K562 (cell line): ENCODE data around the gene DIS3L. TPM values are rescaled to one million over a fixed set of nuclear protein-coding genes. Genes with fewer than 3 reads are reported as not detected.

ENCODE experiments used
- ATAC-seq: fragments of 200-7000 bp; cut with Tn5 transposase; 3 replicates; pipeline ENCODE4 v1.9.1; 2020; ENCODE audit warnings: moderate library complexity
- BruUV-seq: library from RNA; stranded (reverse); fragments of 400-500 nt; replicated peaks from 2 replicates; lab custom pipeline; 2021; lab: Mats Ljungman, UMichigan
- CTCF ChIA-PET: fragments of 300-600 bp; formaldehyde crosslinking; extraction: SDS; loops from one replicate; lab custom pipeline; 2021; ENCODE audit warnings: low intra/inter-chr PET ratio; lab: Yijun Ruan, JAX
- POLR2A ChIA-PET: fragments of 300-600, 350-650 bp; sonication (Branson Sonifier 250); formaldehyde crosslinking; extraction: SDS; loops from one replicate; lab custom pipeline; 2021; ENCODE audit warnings: antibody characterized with exemption, inconsistent platforms; lab: Yijun Ruan, JAX
- DNase-seq, 4 experiments: peaks; one replicate each; pipeline versions ENCODE4 v3.0.0 to v3.0.0-alpha.2; 2011 to 2018; ENCODE audit warnings: low spot score in 3 of 4, mixed read lengths in 3 of 4; ENCODE audit errors: extremely low read depth in 1 of 4
- FAIRE-seq: peaks from 2 replicates; lab custom pipeline; 2011; peaks lifted over from hg19 to GRCh38; lab: Jason Lieb, UNC
- H2AFZ ChIP-seq: 2 replicates; pipeline ENCODE4 v1.6.0; 2011; ENCODE audit warnings: low read depth, low read length, control low read depth, inconsistent platforms
- H3K27ac ChIP-seq: fragments of 200-600 bp; 3 replicates; pipeline ENCODE4 v1.8.0; 2011; ENCODE audit warnings: low read depth, mild to moderate bottlenecking, control low read depth, inconsistent platforms, low read length, moderate library complexity, mixed read lengths; ENCODE audit errors: extremely low read depth
- H3K27me3 ChIP-seq, 2 experiments: fragments of 300-600 bp in 1 of 2; 2 replicates in 1 of 2; 3 replicates in 1 of 2; pipeline versions ENCODE4 v1.6.0 to v1.8.0; 2011; ENCODE audit warnings: inconsistent platforms in 2 of 2, low read length in 2 of 2, mild to moderate bottlenecking in 1 of 2, mixed read lengths in 1 of 2, moderate library complexity in 1 of 2; ENCODE audit not compliant: control insufficient read depth in 2 of 2, insufficient read depth in 2 of 2
- H3K36me3 ChIP-seq: fragments of 300-600 bp; 3 replicates; pipeline ENCODE4 v1.8.0; 2011; ENCODE audit warnings: mild to moderate bottlenecking, low read length, inconsistent platforms; ENCODE audit not compliant: control insufficient read depth, insufficient read depth
- H3K4me1 ChIP-seq, 2 experiments: fragments of 200-600 bp in 1 of 2; replicated peaks in 1 of 2; 2 replicates in 1 of 2; 3 replicates in 1 of 2; pipeline versions ENCODE4 v1.5.1 to v1.8.0; 2011; ENCODE audit warnings: inconsistent platforms in 2 of 2, low read length in 2 of 2, mild to moderate bottlenecking in 1 of 2, mixed read lengths in 1 of 2, moderate library complexity in 1 of 2; ENCODE audit not compliant: control insufficient read depth in 2 of 2, insufficient read depth in 2 of 2
- H3K4me2 ChIP-seq: 2 replicates; pipeline ENCODE4 v1.6.1; 2011; ENCODE audit warnings: low read length, control low read depth, inconsistent platforms, mixed read lengths; ENCODE audit not compliant: insufficient read depth
- H3K4me3 ChIP-seq: fragments of 200-600 bp; sonication (generic), shearing (Covaris generic); 2 replicates; pipeline ENCODE4 v1.5.1; 2016; ENCODE audit warnings: control low read depth, inconsistent platforms
- H3K79me2 ChIP-seq: fragments of 200-600 bp; 3 replicates; pipeline ENCODE4 v1.8.0; 2011; ENCODE audit warnings: low read length, inconsistent platforms; ENCODE audit not compliant: control insufficient read depth, insufficient read depth
- H3K9ac ChIP-seq, 2 experiments: 2 replicates each; pipeline versions ENCODE4 v1.6.0 to v1.6.1; 2011; ENCODE audit warnings: low read depth in 2 of 2, low read length in 2 of 2, control low read depth in 1 of 2, inconsistent platforms in 1 of 2, mild to moderate bottlenecking in 1 of 2, mixed read lengths in 1 of 2; ENCODE audit not compliant: insufficient read depth in 1 of 2
- H3K9me1 ChIP-seq: one replicate; pipeline ENCODE4 v1.6.0; 2011; ENCODE audit warnings: inconsistent platforms, mild to moderate bottlenecking, low read length, moderate library complexity; ENCODE audit not compliant: control insufficient read depth, insufficient read depth
- H3K9me3 ChIP-seq: replicated peaks from 2 replicates; pipeline ENCODE4 v1.5.1; 2011; ENCODE audit warnings: low read depth, low read length, inconsistent platforms; ENCODE audit not compliant: control insufficient read depth, insufficient read depth
- H4K20me1 ChIP-seq: replicated peaks from 2 replicates; pipeline ENCODE4 v1.6.1; 2011; ENCODE audit warnings: low read length, inconsistent platforms, mixed read lengths; ENCODE audit not compliant: control insufficient read depth, insufficient read depth
- CBFA2T2 ChIP-seq: fragments of 450-650 bp; conservative IDR thresholded peaks from 2 replicates; pipeline ENCODE4 v1.6.1; 2017; ENCODE audit warnings: mild to moderate bottlenecking
- DMBX1 ChIP-seq: fragments of 250-450 bp; sonication (Bioruptor Pico); IDR thresholded peaks from 2 replicates; pipeline ENCODE4 v1.8.0; 2022; ENCODE audit warnings: inconsistent platforms, mild to moderate bottlenecking, moderate library complexity, borderline replicate concordance
- ESRRA ChIP-seq: fragments of 450-650 bp; IDR thresholded peaks from 2 replicates; pipeline ENCODE4 v1.6.1; 2014; ENCODE audit warnings: low read depth, mild to moderate bottlenecking, moderate library complexity, borderline replicate concordance
- HES1 ChIP-seq: fragments of 450-650 bp; IDR thresholded peaks from 2 replicates; pipeline ENCODE4 v1.6.1; 2016; ENCODE audit warnings: low read depth, mild to moderate bottlenecking, moderate library complexity
- NFIC ChIP-seq: fragments of 450-650 bp; IDR thresholded peaks from 2 replicates; pipeline ENCODE4 v1.6.1; 2017; ENCODE audit warnings: mild to moderate bottlenecking, inconsistent platforms
- RCOR1 ChIP-seq, 2 experiments: IDR thresholded peaks; 2 replicates each; pipeline ENCODE4 v1.6.1; 2012; ENCODE audit warnings: low read depth in 2 of 2, low read length in 2 of 2, borderline replicate concordance in 1 of 2, improper control_type of control experiment in 1 of 2
- TCF7 ChIP-seq: sonication (generic); IDR thresholded peaks from 2 replicates; pipeline ENCODE4 v1.6.1; 2016; ENCODE audit warnings: antibody characterized with exemption, borderline replicate concordance
- ZBTB9 ChIP-seq: fragments of 450-650 bp; formaldehyde crosslinking; IDR thresholded peaks from 2 replicates; pipeline ENCODE4 v1.4.0; 2020; ENCODE audit warnings: mild to moderate bottlenecking, moderate library complexity
- ZEB2 ChIP-seq: fragments of 450-650 bp; IDR thresholded peaks from 2 replicates; pipeline ENCODE4 v1.6.1; 2016
- ZNF232 ChIP-seq: sonication (generic); formaldehyde crosslinking; IDR thresholded peaks from 2 replicates; pipeline ENCODE4 v1.8.0; 2022; ENCODE audit warnings: mild to moderate bottlenecking, missing genetic modification reagents
- ZNF274 ChIP-seq: IDR thresholded peaks from 2 replicates; pipeline ENCODE4 v1.6.1; 2011; ENCODE audit warnings: low read depth, mild to moderate bottlenecking, low read length, moderate library complexity, borderline replicate concordance
- ZNF512 ChIP-seq: IDR thresholded peaks from 2 replicates; pipeline ENCODE4 v1.6.1; 2016; ENCODE audit warnings: missing genetic modification characterization, missing compliant biosample characterization
- WGBS: fragments of 100-300 bp; shearing (Covaris generic); methylation state at CpG from one replicate; pipeline ENCODE4 v1.1.6; 2016; ENCODE audit warnings: low coverage, mixed read lengths; ENCODE audit not compliant: insufficient coverage; ENCODE audit errors: missing lambda C conversion rate; 5-methylcytosine and 5-hydroxymethylcytosine counted together
- in situ Hi-C: fragments of 300-500 bp; cut with MboI; formaldehyde crosslinking; loops from 4 replicates; pipeline ENCODE4 v1.15.0; 2018; ENCODE audit warnings: inconsistent platforms, mixed read lengths
- intact Hi-C: fragments of 100-400 bp; cut with micrococcal nuclease; formaldehyde crosslinking; loops from 2 replicates; pipeline ENCODE4 v1.14.2; 2022
- polyA plus RNA-seq, 8 experiments: library from polyadenylated mRNA; depleted of rRNA in 4 of 8; stranded (reverse) in 5 of 8; unstranded in 3 of 8; fragments of >200 nt; fragmentation: Nextera tagmentation in 2 of 8; fragmentation: Illumina TruSeq in 1 of 8; extraction: Ambion mirVana in 2 of 8; extraction: Trizol in 1 of 8; gene quantifications; 2 replicates each; pipeline versions ENCODE4 v1.2.1 to v1.2.3, GENCODE V29; 2011 to 2014; ENCODE audit warnings: inconsistent platforms in 1 of 8, missing spikeins in 1 of 8
- total RNA-seq, 7 experiments: library from RNA; depleted of rRNA in 6 of 7; stranded (reverse); fragments of >200 nt in 6 of 7; fragmentation: Illumina TruSeq in 2 of 7; extraction: Trizol in 2 of 7; gene quantifications; 2 replicates each; pipeline versions ENCODE4 v1.2.1 to v1.2.3, GENCODE V29; 2011 to 2021; ENCODE audit warnings: low replicate concordance in 1 of 7

DIS3L gene
- total and polyA plus RNA-seq, 9 of the 15 experiments (the other 6 are each of a cell fraction or from before 2014, with no cell fraction given) = 5.9 to 34.6 (median 16.9) TPM

GRCh38 chr15:66285533-66286280, 7.7 kb upstream of the DIS3L start:
- Histone ChIP-seq H4K20me1 (peaks cover 3% of the 10 kb centered on the region; the same call in 1 of the 2 replicates), H3K9ac (no peak overlapping the region), H3K27ac (no peak overlapping the region), H3K36me3 (no peaks in the 10 kb centered on the region), H3K27me3 (peaks cover 13 to 14% of the 10 kb centered on the region in 2 experiments), H3K9me1 (no peaks in the 10 kb centered on the region), H3K4me3 (no peak overlapping the region), H3K79me2 (no peaks in the 10 kb centered on the region), H2AFZ (no peak overlapping the region), H3K4me2 (no peak overlapping the region), H3K4me1 (no peaks in the 10 kb centered on the region), H3K9me3 (no peaks in the 10 kb centered on the region)
- peak; percentile 58; the same call in 2 of the 3 replicates for ATAC-seq
- no TSS peak for BruUV-seq
- intact Hi-C loops = loop anchor here (5.0 to 10.0 kb wide), 3 partner anchors 33 to 303 kb away; partner anchors contain the start of gene MEGF11
- in situ Hi-C loops = no loop called here
- 42% methylated on average over 6 of the region's 6 CpGs for WGBS
- no peak for FAIRE-seq
- CTCF ChIA-PET = interaction anchor here (0.7 kb wide), 1 partner anchor 61 kb away, joined by 3 read pairs; no protein-coding TSS in a partner anchor
- TF ChIP-seq ZNF512 (tag) (peak; percentile 83), NFIC (peak; percentile 66), ESRRA (peak; percentile 25; the same call in 1 of the 2 replicates), HES1 (peak; percentile 89), TCF7 (0 out of 2 replicates have a peak, but pooled peaks have one; percentile 53), ZEB2 (no peak), ZNF274 (no peak), ZNF232 (CRISPR knock-in tag) (no peak), ZBTB9 (CRISPR knock-in tag) (no peak), CBFA2T2 (0 out of 2 replicates have a peak, but pooled peaks have one; percentile 3), DMBX1 (CRISPR knock-in tag) (no peak), RCOR1 (IDR thresholded peaks at IDR 0.05; ENCODE audit: borderline replicate concordance in 1 of 2, low read depth in 2 of 2, low read length in 2 of 2) (0 out of 4 replicates have a peak, but pooled peaks of 1 of the 2 experiments have one; percentile 39)
- POLR2A ChIA-PET = interaction anchor here (0.6 kb wide), 1 partner anchor 675 kb away, joined by 3 read pairs; the partner anchor contains the start of gene INTS14
- peak in 1 of 4 experiments; percentile 37 for DNase-seq
